ENCODE data around the gene C1orf53. TPM values are rescaled to one million over a fixed set of nuclear protein-coding genes. Genes with fewer than 3 reads are reported as not detected.
"Not testable (repeated sequence)": the region's sequence is repeated elsewhere in the genome, so short reads cannot be mapped to it uniquely, and the experiment has no call there.

Gene C1orf53
- total and polyA plus RNA-seq, 8 donors, result 0.60 to 6.7 (median 2.6) TPM

- FAIRE-seq, result no peak
- intact Hi-C loops (cut with DNase I), result no loop called here
- Histone ChIP-seq H3K27ac (no peak overlapping the region), H3K9me3 (no peaks in the 10 kb centered on the region), H3K36me3 (no peaks in the 10 kb centered on the region), H3K4me3 (no peak overlapping the region), H3K27me3 (no peaks in the 10 kb centered on the region), H3K4me1 (no peaks in the 10 kb centered on the region)
- no peak for ATAC-seq
- 78 to 90% methylated on average over 4 of the region's 4 CpGs for WGBS, 2 donors
- no peak for TF ChIP-seq CTCF (IDR thresholded peaks at IDR 0.05)
- DNase-seq, result no peak
These were observed 42.1 kb downstream of the C1orf53 start for GRCh38 chr1:197944485-197944884.

- intact Hi-C loops (cut with DNase I), result no loop called here
- H3K4me1 ChIP-seq, result peaks cover 0 to 7% (median 7%) of the 10 kb centered on the region in 3 donors
- no peak overlapping the region for H3K4me3 ChIP-seq
- H3K36me3 ChIP-seq, result no peaks in the 10 kb centered on the region
- no peak for DNase-seq
- ATAC-seq, result no peak
- no peaks in the 10 kb centered on the region for H3K27me3 ChIP-seq
- no peaks in the 10 kb centered on the region for H3K9me3 ChIP-seq
- FAIRE-seq, result no peak
- TF ChIP-seq CTCF (IDR thresholded peaks at IDR 0.05), result no peak
- 78 to 84% methylated on average over 8 of the region's 8 CpGs for WGBS, 2 donors
- H3K27ac ChIP-seq, result no peak overlapping the region
These were observed 46.8 kb downstream of the C1orf53 start for GRCh38 chr1:197948926-197949899.

- no peaks in the 10 kb centered on the region for H3K27me3 ChIP-seq
These were observed 48.7 kb downstream of the C1orf53 start for GRCh38 chr1:197951089-197951488.

GRCh38 chr1:197951617-197952175 lies 49.3 kb downstream of the C1orf53 start:
- ATAC-seq (no peak), DNase-seq (no peak), FAIRE-seq (no peak)

More at GRCh38 chr1:197951089-197951488, 48.7 kb downstream of the C1orf53 start:
- no peak for DNase-seq
- Histone ChIP-seq H3K27ac (no peak overlapping the region), H3K4me3 (no peak overlapping the region), H3K4me1 (peaks cover 7 to 26% (median 22%) of the 10 kb centered on the region in 3 donors), H3K36me3 (no peaks in the 10 kb centered on the region), H3K9me3 (no peaks in the 10 kb centered on the region)
- FAIRE-seq, result no peak
- no peak for ATAC-seq
- no peak for TF ChIP-seq CTCF (IDR thresholded peaks at IDR 0.05)
- intact Hi-C loops (cut with DNase I), result no loop called here

GRCh38 chr1:197953472-197953871 lies 51.0 kb downstream of the C1orf53 start:
- H3K27ac ChIP-seq; ATAC-seq; H3K36me3 ChIP-seq; H3K4me3 ChIP-seq; H3K9me3 ChIP-seq; FAIRE-seq; DNase-seq; H3K27me3 ChIP-seq; intact Hi-C loops (cut with DNase I): not testable (repeated sequence)
- H3K4me1 ChIP-seq, result peaks cover 7 to 31% (median 27%) of the 10 kb centered on the region in 3 donors
- WGBS, 2 donors, result 92 to 94% methylated on average over 6 of the region's 6 CpGs

More at GRCh38 chr1:197951617-197952175, 49.3 kb downstream of the C1orf53 start:
- Histone ChIP-seq H3K4me1 (peaks cover 7 to 28% (median 24%) of the 10 kb centered on the region in 3 donors), H3K36me3 (no peaks in the 10 kb centered on the region), H3K4me3 (no peak overlapping the region), H3K9me3 (no peaks in the 10 kb centered on the region), H3K27me3 (no peaks in the 10 kb centered on the region), H3K27ac (no peak overlapping the region)
- intact Hi-C loops (cut with DNase I), result no loop called here
- 91 to 95% methylated on average over 5 of the region's 5 CpGs for WGBS, 2 donors
- TF ChIP-seq CTCF (IDR thresholded peaks at IDR 0.05), result no peak

All from pancreas (tissue), 10 donors.